ENCODE results near the gene ZDHHC14.

DNA sequence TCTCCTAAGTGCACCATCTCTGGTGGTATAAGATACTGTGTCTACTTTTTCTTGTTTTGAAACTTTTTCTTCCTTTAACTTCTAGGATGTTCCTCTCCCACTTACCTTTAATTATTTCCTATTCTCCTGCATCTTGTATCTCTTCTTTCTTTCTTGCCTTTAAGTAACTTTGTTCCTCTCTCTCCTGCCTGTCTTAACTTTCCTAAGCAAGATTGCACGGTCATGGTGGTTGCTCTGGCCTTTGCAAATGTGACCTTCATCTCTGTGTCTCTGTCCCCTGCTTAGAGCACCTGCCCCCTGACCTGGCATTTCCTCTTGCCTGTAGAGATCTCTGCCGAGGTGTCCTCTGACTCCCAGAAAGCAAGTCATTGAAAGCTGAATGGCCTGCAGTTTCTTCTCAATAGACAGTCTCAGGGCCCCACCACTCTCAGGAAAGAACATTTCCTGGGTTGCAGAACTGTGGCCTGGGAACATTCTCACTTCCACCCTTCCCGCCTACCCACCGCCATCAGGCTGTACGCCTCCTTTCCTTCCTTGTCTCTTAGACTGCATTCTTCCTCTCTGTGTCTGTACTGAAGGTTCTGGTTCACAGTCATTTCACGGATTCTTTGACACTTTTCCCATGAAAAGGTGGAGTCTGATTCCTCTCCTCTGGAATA, 12.8 kb downstream of the ZDHHC14 start:
- TF ChIP-seq ZNF274 (IDR thresholded peaks at IDR 0.05; ENCODE audit: low read depth, low read length) = no peak
- no peak for TF ChIP-seq SUZ12 (IDR thresholded peaks at IDR 0.05; ENCODE audit: extremely low read depth, insufficient read depth, insufficient read length)
